Body of pancreas (tissue), 4 donors: Measurements from ENCODE around the gene ARMC3. TPM values are rescaled to one million over a fixed set of nuclear protein-coding genes. Genes with fewer than 3 reads are reported as not detected.

Experiments used
- ATAC-seq: fragments of 150-250 bp; one replicate; pipeline ENCODE4 v1.9.1; 2016
- DNase-seq, 4 donors: peaks; one replicate each; pipeline ENCODE4 v3.0.0-alpha.2; 2019
- H3K27ac ChIP-seq, 4 donors: fragments of 200-600 bp; sonication (generic); 1 replicate in 3 of 4; 2 replicates in 1 of 4; pipeline versions ENCODE4 v1.5.1 to v1.6.1; 2016 to 2019; ENCODE audit warnings: mild to moderate bottlenecking in 1 of 4, mixed read lengths in 1 of 4, moderate library complexity in 1 of 4
- H3K27me3 ChIP-seq, 2 donors: fragments of 200-600 bp; sonication (generic); one replicate each; pipeline ENCODE4 v1.6.0; 2016; ENCODE audit warnings: mild to moderate bottlenecking in 1 of 2
- H3K36me3 ChIP-seq, 2 donors: fragments of 200-600 bp; sonication (generic); replicated peaks in 1 of 2; 2 replicates each; pipeline ENCODE4 v1.5.1; 2016; ENCODE audit warnings: low read depth in 2 of 2; ENCODE audit not compliant: insufficient read depth in 1 of 2
- H3K4me1 ChIP-seq: fragments of 200-600 bp; sonication (generic); one replicate; pipeline ENCODE4 v1.6.0; 2016
- H3K4me3 ChIP-seq, 2 donors: fragments of 200-600 bp; sonication (generic); 1 replicate in 1 of 2; 2 replicates in 1 of 2; pipeline ENCODE4 v1.5.1; 2016 to 2019
- H3K9me3 ChIP-seq, 3 donors: fragments of 200-600 bp; sonication (generic); 1 replicate in 2 of 3; 2 replicates in 1 of 3; pipeline ENCODE4 v1.5.1; 2016
- CTCF ChIP-seq, 7 experiments: fragments of 450-650 bp in 4 of 7; fragments of 200-600 bp in 3 of 7; sonication (generic) in 3 of 7; IDR thresholded peaks; one replicate each; pipeline ENCODE4 v1.5.1; 2016 to 2019; ENCODE audit warnings: antibody characterized with exemption in 7 of 7
- POLR2A ChIP-seq, 3 donors: fragments of 450-650 bp; IDR thresholded peaks; one replicate each; pipeline ENCODE4 v1.6.1; 2016; ENCODE audit warnings: antibody characterized with exemption in 3 of 3, mild to moderate bottlenecking in 2 of 3
- WGBS, 2 donors: methylation state at CpG; one replicate each; pipeline ENCODE4 v1.1.5; 2017; 5-methylcytosine and 5-hydroxymethylcytosine counted together
- intact Hi-C: fragments of 100-400 bp; cut with DNase I; formaldehyde crosslinking; loops from one replicate; pipeline ENCODE4 v1.15.1; 2023
- total RNA-seq, 2 donors: library from RNA; depleted of rRNA; stranded (reverse); fragments of >200 nt; gene quantifications; one replicate each; pipeline ENCODE4 v1.1.0, GENCODE V29; 2016

ARMC3 gene
- total RNA-seq, 2 donors from 2014 or later = 0.33 to 0.52 TPM

GRCh38 chr10:22986771-22987542, 59.1 kb downstream of the ARMC3 start:
- no peak for ATAC-seq
- H3K27ac ChIP-seq = no peak overlapping the region
- WGBS, 2 donors = 31 to 33% methylated on average over 2 of the region's 2 CpGs
- TF ChIP-seq POLR2A (IDR thresholded peaks at IDR 0.05) = no peak
- TF ChIP-seq CTCF (IDR thresholded peaks at IDR 0.05) = peak in 6 of 7 experiments; percentile 6 to 34 (median 18)
- intact Hi-C loops = no loop called here
- H3K36me3 ChIP-seq = no peaks in the 10 kb centered on the region
- H3K4me1 ChIP-seq = peaks cover 4% of the 10 kb centered on the region
- no peaks in the 10 kb centered on the region for H3K9me3 ChIP-seq
- DNase-seq = no peak
- H3K4me3 ChIP-seq = no peak overlapping the region
- no peaks in the 10 kb centered on the region for H3K27me3 ChIP-seq

- H3K4me3 ChIP-seq = no peak overlapping the region
- intact Hi-C loops = no loop called here
- no peaks in the 10 kb centered on the region for H3K36me3 ChIP-seq
- no peaks in the 10 kb centered on the region for H3K27me3 ChIP-seq
- H3K4me1 ChIP-seq = peaks cover 17% of the 10 kb centered on the region
- ATAC-seq (peak; percentile 75), DNase-seq (peak; percentile 58 to 69 (median 64))
- H3K27ac ChIP-seq = no peak overlapping the region
- 1% methylated on average over 12 of the region's 12 CpGs for WGBS, 2 donors
- no peaks in the 10 kb centered on the region for H3K9me3 ChIP-seq
- TF ChIP-seq CTCF (IDR thresholded peaks at IDR 0.05) = peak; percentile 65 to 96 (median 94)
- TF ChIP-seq POLR2A (IDR thresholded peaks at IDR 0.05) = peak in 1 of 3 donors; percentile 9
These were observed 60.9 kb downstream of the ARMC3 start for GRCh38 chr10:22988581-22989360.

DNA sequence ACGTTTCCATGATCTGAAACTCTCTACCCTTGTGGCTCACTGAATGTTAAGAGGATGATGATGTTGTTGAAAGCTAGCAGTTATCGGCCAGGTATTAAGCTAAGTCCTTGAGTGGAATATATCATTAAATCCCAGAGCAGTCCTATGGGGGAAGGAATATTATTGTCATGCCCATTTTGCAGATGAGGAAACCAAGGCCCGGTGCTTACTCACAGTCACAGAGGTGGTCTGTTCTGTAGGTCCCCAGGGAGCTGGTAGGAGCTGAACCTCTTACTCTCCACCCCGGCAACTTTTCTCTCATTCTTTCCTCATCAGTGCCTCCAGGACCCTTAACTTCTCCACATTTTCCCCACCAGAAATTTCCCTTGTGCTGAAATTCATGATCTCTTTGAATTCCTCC, 62.6 kb downstream of the ARMC3 start:
- 68 to 92% methylated on average over 4 of the region's 4 CpGs for WGBS, 2 donors
- TF ChIP-seq POLR2A (IDR thresholded peaks at IDR 0.05) (no peak), CTCF (IDR thresholded peaks at IDR 0.05) (no peak)
- H3K4me1 ChIP-seq = peaks cover 17% of the 10 kb centered on the region
- intact Hi-C loops = loop anchor here (10.0 kb wide), 2 partner anchors 966 to 996 kb away; no protein-coding TSS in a partner anchor
- DNase-seq = no peak
- H3K27ac ChIP-seq = no peak overlapping the region
- H3K36me3 ChIP-seq = no peaks in the 10 kb centered on the region
- H3K27me3 ChIP-seq = no peaks in the 10 kb centered on the region
- ATAC-seq = no peak
- H3K4me3 ChIP-seq = no peak overlapping the region
- no peaks in the 10 kb centered on the region for H3K9me3 ChIP-seq

- DNase-seq (no peak), ATAC-seq (no peak)
- TF ChIP-seq CTCF (IDR thresholded peaks at IDR 0.05) (no peak), POLR2A (IDR thresholded peaks at IDR 0.05) (no peak)
- H3K9me3 ChIP-seq = no peaks in the 10 kb centered on the region
- peaks cover 17% of the 10 kb centered on the region for H3K4me1 ChIP-seq
- 52 to 61% methylated on average over 5 of the region's 5 CpGs for WGBS, 2 donors
- H3K4me3 ChIP-seq = no peak overlapping the region
- no peaks in the 10 kb centered on the region for H3K36me3 ChIP-seq
- no peak overlapping the region for H3K27ac ChIP-seq
- intact Hi-C loops = loop anchor here (10.0 kb wide), 2 partner anchors 967 to 997 kb away; no protein-coding TSS in a partner anchor
- no peaks in the 10 kb centered on the region for H3K27me3 ChIP-seq
These were observed 64.2 kb downstream of the ARMC3 start for GRCh38 chr10:22992075-22992474.
